ENCODE data around the gene B3GAT3.

The B3GAT3 gene

DNA sequence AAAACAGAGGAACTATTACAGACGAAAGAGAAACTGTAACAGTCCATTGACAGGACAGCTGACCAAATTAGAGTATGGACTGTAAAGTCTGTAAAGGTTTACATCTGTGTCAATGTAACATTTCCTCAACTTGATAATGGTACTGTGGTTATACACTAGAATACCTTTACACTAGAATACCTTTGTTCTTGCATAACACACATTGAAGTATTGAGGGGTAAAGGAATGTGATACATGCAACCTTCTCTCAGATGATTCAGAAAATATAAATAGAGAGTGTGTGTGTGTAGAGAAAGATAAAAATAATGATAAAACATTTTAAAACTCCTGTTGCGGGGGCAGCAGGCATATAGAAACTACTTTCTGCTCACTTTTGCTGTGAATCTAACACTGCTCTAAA, 42.5 kb downstream of the B3GAT3 start:
- H3K27me3 ChIP-seq (replicated peaks; ENCODE audit: control insufficient read depth, insufficient read depth, low read length, poor library complexity, severe bottlenecking), result no peaks in the 10 kb centered on the region
- DNase-seq, result no peak
- no peaks in the 10 kb centered on the region for H3K4me1 ChIP-seq (ENCODE audit: control insufficient read depth, insufficient read depth, low read length, poor library complexity, severe bottlenecking)
- H3K36me3 ChIP-seq (ENCODE audit: control insufficient read depth, insufficient read depth, low read length), result peaks cover 36% of the 10 kb centered on the region
- H3K4me3 ChIP-seq (ENCODE audit: insufficient read depth, low read depth, low read length, poor library complexity, severe bottlenecking), result no peak overlapping the region
- no peak overlapping the region for H3K27ac ChIP-seq (ENCODE audit: insufficient read depth, low read length, poor library complexity, severe bottlenecking)
- no peaks in the 10 kb centered on the region for H3K9me3 ChIP-seq (ENCODE audit: control insufficient read depth, low read length)

DNA sequence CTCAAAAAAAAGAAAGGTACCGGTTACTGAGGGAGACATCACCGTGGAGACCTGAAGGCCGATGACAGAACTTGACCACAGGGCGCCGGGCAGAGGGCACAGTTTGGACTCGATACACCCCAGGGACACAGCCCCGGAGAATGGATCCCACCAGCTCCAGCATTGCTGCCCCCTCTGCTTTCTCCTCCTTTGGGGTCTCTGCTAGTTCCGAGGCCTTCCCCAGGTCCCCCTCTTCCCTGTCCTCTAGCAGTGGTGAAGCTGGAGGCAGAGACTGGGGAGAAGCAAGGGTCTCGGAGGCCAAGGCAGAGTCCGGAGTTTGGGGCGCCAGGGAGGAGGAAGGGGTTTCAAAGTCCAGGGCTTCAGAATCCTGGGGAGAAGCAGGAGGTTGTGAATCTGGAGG, 43.2 kb downstream of the B3GAT3 start:
- H3K27me3 ChIP-seq (replicated peaks; ENCODE audit: control insufficient read depth, insufficient read depth, low read length, poor library complexity, severe bottlenecking), result no peaks in the 10 kb centered on the region
- no peaks in the 10 kb centered on the region for H3K9me3 ChIP-seq (ENCODE audit: control insufficient read depth, low read length)
- no peak overlapping the region for H3K4me3 ChIP-seq (ENCODE audit: insufficient read depth, low read depth, low read length, poor library complexity, severe bottlenecking)
- peaks cover 34% of the 10 kb centered on the region for H3K36me3 ChIP-seq (ENCODE audit: control insufficient read depth, insufficient read depth, low read length)
- no peak for DNase-seq
- H3K27ac ChIP-seq (ENCODE audit: insufficient read depth, low read length, poor library complexity, severe bottlenecking), result no peak overlapping the region
- H3K4me1 ChIP-seq (ENCODE audit: control insufficient read depth, insufficient read depth, low read length, poor library complexity, severe bottlenecking), result no peaks in the 10 kb centered on the region

DNA sequence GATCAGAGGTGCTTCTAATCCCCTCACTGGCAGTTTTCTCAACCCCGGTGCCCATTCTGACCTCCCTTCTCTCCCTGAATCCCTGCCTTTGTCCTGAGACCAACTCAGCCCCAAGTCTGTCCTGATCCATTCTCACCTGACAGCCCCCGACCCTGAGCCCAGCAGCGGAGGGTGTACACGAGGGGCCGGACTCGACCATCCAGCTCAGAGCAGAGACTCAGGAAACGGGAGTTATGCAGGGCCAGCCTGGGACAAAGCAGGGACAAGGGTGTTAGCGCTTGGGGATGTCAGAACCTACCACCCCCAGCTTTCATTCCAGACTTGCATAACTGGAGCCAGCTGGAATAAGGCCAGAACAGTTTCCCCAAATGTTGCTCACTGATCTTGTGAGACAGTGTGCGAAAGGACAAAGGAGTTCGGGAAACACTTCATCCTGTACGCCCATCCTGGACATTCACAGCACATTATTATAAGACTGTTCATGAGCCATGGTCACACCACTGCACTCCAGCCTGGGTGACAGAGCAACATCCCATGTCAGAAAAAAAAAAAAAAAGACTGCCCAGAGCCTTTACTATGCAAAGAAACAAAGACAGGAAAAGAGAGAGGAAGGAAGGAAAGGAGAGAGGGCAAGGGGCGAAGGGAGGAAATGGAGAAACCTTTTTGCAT, 44.6 kb downstream of the B3GAT3 start:
- no peak for DNase-seq
- Histone ChIP-seq H3K27me3 (replicated peaks; ENCODE audit: control insufficient read depth, insufficient read depth, low read length, poor library complexity, severe bottlenecking) (no peaks in the 10 kb centered on the region), H3K4me3 (ENCODE audit: insufficient read depth, low read depth, low read length, poor library complexity, severe bottlenecking) (no peak overlapping the region), H3K9me3 (ENCODE audit: control insufficient read depth, low read length) (no peaks in the 10 kb centered on the region), H3K36me3 (ENCODE audit: control insufficient read depth, insufficient read depth, low read length) (peaks cover 30% of the 10 kb centered on the region), H3K4me1 (ENCODE audit: control insufficient read depth, insufficient read depth, low read length, poor library complexity, severe bottlenecking) (peaks cover 12% of the 10 kb centered on the region), H3K27ac (ENCODE audit: insufficient read depth, low read length, poor library complexity, severe bottlenecking) (no peak overlapping the region)

DNA sequence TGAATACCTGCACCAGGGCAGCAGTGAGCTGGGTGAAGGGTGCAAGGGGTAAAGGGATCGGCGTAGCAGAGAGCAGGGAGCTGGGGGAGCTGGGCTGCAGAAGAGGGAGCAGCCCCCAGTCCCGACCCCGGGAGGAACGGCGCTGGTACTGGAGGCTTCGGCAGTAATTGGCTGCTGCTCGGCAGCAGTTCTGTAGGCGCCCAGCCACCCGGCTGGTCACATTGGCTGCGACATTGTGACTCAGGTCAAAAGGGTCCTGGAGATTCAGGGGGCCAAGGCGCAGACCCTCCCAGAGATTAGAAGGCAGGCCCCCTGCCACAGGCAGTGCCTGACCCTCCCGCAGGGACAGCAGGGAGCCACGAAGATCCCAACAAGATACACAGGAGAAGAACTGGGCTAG, 45.9 kb downstream of the B3GAT3 start:
- Histone ChIP-seq H3K36me3 (ENCODE audit: control insufficient read depth, insufficient read depth, low read length) (peaks cover 34% of the 10 kb centered on the region), H3K4me3 (ENCODE audit: insufficient read depth, low read depth, low read length, poor library complexity, severe bottlenecking) (no peak overlapping the region)

DNA sequence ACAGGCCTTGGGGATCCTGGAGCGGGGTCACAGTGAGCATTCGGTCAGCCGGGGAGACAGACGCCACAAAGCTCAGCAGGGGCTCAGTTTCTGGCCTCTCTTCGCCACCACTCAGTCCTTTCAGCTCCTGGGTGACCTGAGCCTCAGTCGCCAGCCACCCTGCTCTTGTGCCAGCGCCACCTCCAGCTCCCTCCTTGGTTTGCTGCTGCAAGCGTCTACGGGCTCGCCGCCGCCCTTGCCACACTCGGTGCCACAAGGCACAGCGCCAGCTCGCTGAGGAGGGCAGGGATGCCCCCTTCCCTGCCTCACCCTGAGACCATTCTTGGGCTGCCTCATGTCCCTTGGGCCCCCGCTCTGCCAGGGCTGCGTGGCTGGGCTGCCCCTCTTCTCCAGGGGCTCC, 46.6 kb downstream of the B3GAT3 start:
- Histone ChIP-seq H3K4me1 (ENCODE audit: control insufficient read depth, insufficient read depth, low read length, poor library complexity, severe bottlenecking) (peaks cover 15% of the 10 kb centered on the region), H3K27me3 (replicated peaks; ENCODE audit: control insufficient read depth, insufficient read depth, low read length, poor library complexity, severe bottlenecking) (no peaks in the 10 kb centered on the region), H3K4me3 (ENCODE audit: insufficient read depth, low read depth, low read length, poor library complexity, severe bottlenecking) (no peak overlapping the region), H3K27ac (ENCODE audit: insufficient read depth, low read length, poor library complexity, severe bottlenecking) (no peak overlapping the region), H3K36me3 (ENCODE audit: control insufficient read depth, insufficient read depth, low read length) (peaks cover 39% of the 10 kb centered on the region), H3K9me3 (ENCODE audit: control insufficient read depth, low read length) (no peaks in the 10 kb centered on the region)
- no peak for DNase-seq

More for the DNA sequence above, 45.9 kb downstream of the B3GAT3 start:
- Histone ChIP-seq H3K27me3 (replicated peaks; ENCODE audit: control insufficient read depth, insufficient read depth, low read length, poor library complexity, severe bottlenecking) (no peaks in the 10 kb centered on the region), H3K4me1 (ENCODE audit: control insufficient read depth, insufficient read depth, low read length, poor library complexity, severe bottlenecking) (peaks cover 15% of the 10 kb centered on the region), H3K9me3 (ENCODE audit: control insufficient read depth, low read length) (no peaks in the 10 kb centered on the region), H3K27ac (ENCODE audit: insufficient read depth, low read length, poor library complexity, severe bottlenecking) (no peak overlapping the region)
- DNase-seq, result no peak

DNA sequence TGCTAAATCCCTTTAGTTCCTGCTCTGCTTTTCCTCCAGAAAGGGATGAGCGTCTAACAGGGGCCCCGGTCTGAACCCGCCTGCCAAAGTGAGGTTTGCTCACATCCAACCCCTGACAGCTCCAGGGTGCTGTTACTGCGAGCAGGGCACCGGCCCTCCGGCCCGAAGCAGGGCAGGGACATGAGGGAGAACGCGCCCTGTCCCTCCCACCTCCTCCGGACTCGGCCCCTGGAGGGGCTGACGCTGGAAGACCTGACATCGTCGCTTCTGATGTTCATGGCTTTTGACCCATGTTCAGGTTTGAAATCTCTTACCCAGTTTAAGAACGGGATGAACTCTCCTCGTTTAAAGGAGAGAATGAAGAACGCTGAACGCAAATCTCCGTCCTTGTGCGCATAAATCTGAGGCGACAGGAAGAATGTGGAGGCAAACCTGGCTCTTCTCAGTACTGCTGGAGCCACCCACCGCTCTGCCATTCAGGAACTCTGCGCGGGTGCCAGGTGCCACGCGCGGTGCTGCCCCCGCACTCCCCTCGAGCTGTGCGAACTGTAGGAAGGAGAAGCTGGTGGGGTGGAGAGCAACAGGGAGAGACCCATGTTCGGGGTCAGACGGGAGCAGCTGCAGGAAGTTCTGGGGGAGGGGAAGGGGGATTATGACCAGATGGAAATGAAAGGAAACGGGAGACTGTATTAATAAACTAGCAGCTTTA, 47.3 kb downstream of the B3GAT3 start:
- H3K4me3 ChIP-seq (ENCODE audit: insufficient read depth, low read depth, low read length, poor library complexity, severe bottlenecking), result peak overlapping the region; percentile 84
- peaks cover 15% of the 10 kb centered on the region for H3K4me1 ChIP-seq (ENCODE audit: control insufficient read depth, insufficient read depth, low read length, poor library complexity, severe bottlenecking)
- H3K36me3 ChIP-seq (ENCODE audit: control insufficient read depth, insufficient read depth, low read length), result peaks cover 45% of the 10 kb centered on the region
- DNase-seq, result no peak
- no peaks in the 10 kb centered on the region for H3K9me3 ChIP-seq (ENCODE audit: control insufficient read depth, low read length)
- H3K27me3 ChIP-seq (replicated peaks; ENCODE audit: control insufficient read depth, insufficient read depth, low read length, poor library complexity, severe bottlenecking), result no peaks in the 10 kb centered on the region
- H3K27ac ChIP-seq (ENCODE audit: insufficient read depth, low read length, poor library complexity, severe bottlenecking), result peak overlapping the region; percentile 79

DNA sequence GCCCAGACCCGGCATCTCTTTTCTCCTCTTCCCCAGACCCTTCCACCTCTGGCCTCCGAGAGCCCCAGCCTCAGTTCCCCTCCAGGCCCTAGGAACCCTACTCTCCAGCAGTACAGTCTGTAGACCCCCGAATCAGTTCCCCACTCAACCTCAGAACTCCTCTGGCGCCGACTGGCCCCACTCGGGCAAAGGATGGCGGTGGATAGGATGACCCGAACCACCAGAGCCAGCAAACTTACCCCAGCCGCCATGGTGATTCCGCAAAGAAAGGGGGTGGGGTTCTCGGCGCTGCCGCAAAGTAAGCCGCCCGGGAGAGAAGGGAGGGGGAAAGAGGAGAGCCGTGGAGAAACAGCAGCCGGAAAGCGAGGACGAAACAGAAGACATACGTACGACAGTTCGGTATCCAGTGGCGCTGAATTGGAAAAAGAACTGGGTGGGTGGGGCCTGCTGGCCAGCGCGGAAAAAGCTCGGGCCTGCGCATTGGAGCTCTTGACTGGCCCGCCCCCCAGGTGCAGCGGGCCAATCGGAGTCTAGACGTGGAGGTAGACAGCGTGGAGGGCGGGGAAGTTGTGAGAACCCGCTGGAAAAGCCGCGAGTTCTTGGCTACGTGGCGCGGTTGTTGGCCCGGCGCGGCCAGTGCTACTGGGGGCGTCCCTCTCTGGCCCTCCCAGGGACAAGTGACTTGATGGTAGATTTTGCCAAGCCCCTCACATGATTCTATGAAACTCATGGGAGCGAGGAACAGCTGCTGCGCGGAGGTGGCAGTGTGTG, 48.0 kb downstream of the B3GAT3 start, which contains the start of gene EEF1G:
TSS of gene EEF1G (minus strand) at position 300 of the 771 bp plus-strand sequence. CDS start at position 251, 49 bp downstream.
- peak within 1 kb of the TSS; percentile 97 for H3K4me3 ChIP-seq (ENCODE audit: insufficient read depth, low read depth, low read length, poor library complexity, severe bottlenecking)
- peak; percentile 96 to 98 (median 98) for DNase-seq
- peak within 1 kb of the TSS; percentile 84 for H3K27ac ChIP-seq (ENCODE audit: insufficient read depth, low read length, poor library complexity, severe bottlenecking)
- peaks cover 39% of the 10 kb centered on the region for H3K36me3 ChIP-seq (ENCODE audit: control insufficient read depth, insufficient read depth, low read length)
- peaks cover 15% of the 10 kb centered on the region for H3K4me1 ChIP-seq (ENCODE audit: control insufficient read depth, insufficient read depth, low read length, poor library complexity, severe bottlenecking)
- no peaks in the 10 kb centered on the region for H3K27me3 ChIP-seq (replicated peaks; ENCODE audit: control insufficient read depth, insufficient read depth, low read length, poor library complexity, severe bottlenecking)
- H3K9me3 ChIP-seq (ENCODE audit: control insufficient read depth, low read length), result no peaks in the 10 kb centered on the region

DNA sequence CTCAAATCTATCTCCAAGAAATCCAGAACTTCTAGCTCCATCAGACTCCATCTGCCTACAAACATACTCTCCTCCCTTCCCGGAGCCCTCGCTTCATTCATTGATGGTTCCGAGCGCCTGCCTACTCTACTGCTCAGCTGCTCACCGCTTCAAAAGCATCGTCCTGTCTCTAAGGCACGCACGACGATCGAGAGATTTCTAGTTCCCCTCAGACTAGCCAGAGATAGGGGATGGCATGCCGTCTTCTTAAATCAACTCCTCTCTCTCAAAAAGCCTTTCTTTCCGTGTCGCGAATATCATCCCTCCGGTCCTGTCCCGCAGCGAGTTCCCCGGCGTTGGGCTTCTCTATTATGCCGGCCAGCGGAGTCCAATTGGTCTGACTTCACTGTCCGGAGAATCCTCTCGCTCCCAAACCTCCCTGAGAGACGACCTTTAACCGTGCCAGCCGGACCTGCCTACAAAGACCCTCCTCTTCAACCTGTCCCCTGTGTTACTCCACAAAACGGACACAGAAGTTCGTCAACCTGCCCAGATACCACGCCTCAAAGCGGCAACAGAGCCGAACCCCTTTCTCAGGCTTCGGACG, 48.7 kb downstream of the B3GAT3 start:
- Histone ChIP-seq H3K27ac (ENCODE audit: insufficient read depth, low read length, poor library complexity, severe bottlenecking) (peak overlapping the region; percentile 84), H3K27me3 (replicated peaks; ENCODE audit: control insufficient read depth, insufficient read depth, low read length, poor library complexity, severe bottlenecking) (no peaks in the 10 kb centered on the region), H3K9me3 (ENCODE audit: control insufficient read depth, low read length) (no peaks in the 10 kb centered on the region), H3K4me3 (ENCODE audit: insufficient read depth, low read depth, low read length, poor library complexity, severe bottlenecking) (peak overlapping the region; percentile 97), H3K36me3 (ENCODE audit: control insufficient read depth, insufficient read depth, low read length) (peaks cover 35% of the 10 kb centered on the region), H3K4me1 (ENCODE audit: control insufficient read depth, insufficient read depth, low read length, poor library complexity, severe bottlenecking) (peaks cover 18% of the 10 kb centered on the region)
- no peak for DNase-seq

DNA sequence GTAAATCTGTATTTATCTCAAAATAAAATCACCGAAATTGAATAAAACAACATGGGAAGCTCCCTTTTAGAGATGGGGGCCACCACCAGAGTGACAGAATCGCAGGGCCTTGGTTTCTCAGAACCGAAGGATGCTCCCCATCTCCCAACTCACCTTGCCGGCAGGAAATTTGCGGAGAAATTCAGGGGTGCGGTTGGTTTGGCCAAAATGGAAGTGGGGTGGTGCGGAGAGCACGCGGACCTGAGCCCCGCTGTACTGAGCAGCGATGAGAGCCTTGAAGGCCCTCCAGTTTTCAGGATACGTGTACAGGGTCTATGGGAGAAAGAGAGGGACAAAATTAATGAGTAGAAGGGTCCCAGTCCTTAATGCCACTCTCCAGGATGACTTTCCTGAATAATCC, 49.4 kb downstream of the B3GAT3 start:
- Histone ChIP-seq H3K27ac (ENCODE audit: insufficient read depth, low read length, poor library complexity, severe bottlenecking) (peak overlapping the region; percentile 84), H3K36me3 (ENCODE audit: control insufficient read depth, insufficient read depth, low read length) (peaks cover 38% of the 10 kb centered on the region), H3K4me1 (ENCODE audit: control insufficient read depth, insufficient read depth, low read length, poor library complexity, severe bottlenecking) (peaks cover 18% of the 10 kb centered on the region), H3K9me3 (ENCODE audit: control insufficient read depth, low read length) (no peaks in the 10 kb centered on the region), H3K4me3 (ENCODE audit: insufficient read depth, low read depth, low read length, poor library complexity, severe bottlenecking) (peak overlapping the region; percentile 97), H3K27me3 (replicated peaks; ENCODE audit: control insufficient read depth, insufficient read depth, low read length, poor library complexity, severe bottlenecking) (no peaks in the 10 kb centered on the region)
- no peak for DNase-seq

All from effector memory CD4-positive, alpha-beta T cell (primary cell).